ENCODE measurements around the gene PDLIM7.

PDLIM7 gene

DNA sequence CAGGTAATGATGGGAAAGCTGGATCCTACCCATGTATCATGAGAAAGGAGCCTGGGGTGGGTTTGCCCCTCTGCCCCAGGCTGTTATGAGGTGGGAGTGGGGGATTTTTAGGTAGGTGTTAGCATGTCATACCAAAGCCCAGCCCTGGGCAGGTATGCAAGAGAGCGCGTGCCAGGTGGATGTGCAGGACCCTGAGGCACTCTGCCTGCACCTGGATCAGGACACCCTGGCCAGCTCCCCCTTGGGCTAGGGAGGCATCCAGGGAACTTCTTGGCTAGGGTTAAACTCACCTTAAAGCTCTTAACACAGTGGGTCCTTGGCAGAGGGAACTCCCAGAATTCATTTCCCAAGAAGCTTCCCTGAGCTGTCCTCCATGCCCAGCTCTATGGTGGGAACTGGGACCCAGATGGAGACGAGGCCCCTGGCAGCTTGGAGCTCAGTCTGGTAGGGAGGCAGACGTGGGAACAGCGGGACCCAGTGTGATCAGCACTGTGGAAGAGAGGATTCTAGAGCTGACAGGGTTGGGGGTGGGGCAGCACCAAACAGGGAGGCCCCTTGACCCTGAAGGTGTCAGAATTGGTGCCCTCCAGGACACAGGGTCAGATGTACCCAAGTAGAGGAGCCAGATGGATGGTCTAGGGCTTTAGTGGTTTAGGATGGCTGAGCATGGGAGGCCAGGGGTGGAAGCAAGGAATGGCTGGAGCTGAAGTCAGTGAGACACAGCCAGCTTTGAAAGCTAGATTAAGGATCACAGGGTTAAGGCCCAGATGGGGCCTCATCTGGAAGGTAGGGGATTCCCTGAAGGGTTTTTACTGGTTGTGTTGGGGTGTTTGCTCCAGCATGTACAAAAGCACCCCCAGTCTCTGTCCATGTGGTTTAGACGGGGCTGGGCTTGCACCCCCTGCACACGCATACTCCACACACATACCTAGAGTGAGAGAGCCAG, 53.0 kb downstream of the PDLIM7 start:
- Histone ChIP-seq H3K79me2 (ENCODE audit: low read length) (no peaks in the 10 kb centered on the region), H3K36me3 (replicated peaks; ENCODE audit: low read depth, low read length) (no peaks in the 10 kb centered on the region), H2AFZ (ENCODE audit: low read depth, low read length) (no peak overlapping the region), H4K20me1 (ENCODE audit: insufficient read depth, low read length) (no peaks in the 10 kb centered on the region), H3K4me3 (ENCODE audit: low read length) (no peak overlapping the region), H3K4me2 (ENCODE audit: low read length) (no peak overlapping the region), H3K27me3 (ENCODE audit: low read depth, low read length) (no peaks in the 10 kb centered on the region), H3K27ac (ENCODE audit: low read length) (no peak overlapping the region), H3K4me1 (ENCODE audit: low read length) (peaks cover 35% of the 10 kb centered on the region), H3K9ac (ENCODE audit: low read length) (no peak overlapping the region), H3K9me3 (ENCODE audit: insufficient read depth, low read length) (no peaks in the 10 kb centered on the region)
- TF ChIP-seq EZH2phosphoT487 (IDR thresholded peaks at IDR 0.05; ENCODE audit: low read depth) = no peak
- TF ChIP-seq, protein P1, sequence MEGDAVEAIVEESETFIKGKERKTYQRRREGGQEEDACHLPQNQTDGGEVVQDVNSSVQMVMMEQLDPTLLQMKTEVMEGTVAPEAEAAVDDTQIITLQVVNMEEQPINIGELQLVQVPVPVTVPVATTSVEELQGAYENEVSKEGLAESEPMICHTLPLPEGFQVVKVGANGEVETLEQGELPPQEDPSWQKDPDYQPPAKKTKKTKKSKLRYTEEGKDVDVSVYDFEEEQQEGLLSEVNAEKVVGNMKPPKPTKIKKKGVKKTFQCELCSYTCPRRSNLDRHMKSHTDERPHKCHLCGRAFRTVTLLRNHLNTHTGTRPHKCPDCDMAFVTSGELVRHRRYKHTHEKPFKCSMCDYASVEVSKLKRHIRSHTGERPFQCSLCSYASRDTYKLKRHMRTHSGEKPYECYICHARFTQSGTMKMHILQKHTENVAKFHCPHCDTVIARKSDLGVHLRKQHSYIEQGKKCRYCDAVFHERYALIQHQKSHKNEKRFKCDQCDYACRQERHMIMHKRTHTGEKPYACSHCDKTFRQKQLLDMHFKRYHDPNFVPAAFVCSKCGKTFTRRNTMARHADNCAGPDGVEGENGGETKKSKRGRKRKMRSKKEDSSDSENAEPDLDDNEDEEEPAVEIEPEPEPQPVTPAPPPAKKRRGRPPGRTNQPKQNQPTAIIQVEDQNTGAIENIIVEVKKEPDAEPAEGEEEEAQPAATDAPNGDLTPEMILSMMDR (IDR thresholded peaks at IDR 0.05; ENCODE audit: low read depth, low read length) = no peak

DNA sequence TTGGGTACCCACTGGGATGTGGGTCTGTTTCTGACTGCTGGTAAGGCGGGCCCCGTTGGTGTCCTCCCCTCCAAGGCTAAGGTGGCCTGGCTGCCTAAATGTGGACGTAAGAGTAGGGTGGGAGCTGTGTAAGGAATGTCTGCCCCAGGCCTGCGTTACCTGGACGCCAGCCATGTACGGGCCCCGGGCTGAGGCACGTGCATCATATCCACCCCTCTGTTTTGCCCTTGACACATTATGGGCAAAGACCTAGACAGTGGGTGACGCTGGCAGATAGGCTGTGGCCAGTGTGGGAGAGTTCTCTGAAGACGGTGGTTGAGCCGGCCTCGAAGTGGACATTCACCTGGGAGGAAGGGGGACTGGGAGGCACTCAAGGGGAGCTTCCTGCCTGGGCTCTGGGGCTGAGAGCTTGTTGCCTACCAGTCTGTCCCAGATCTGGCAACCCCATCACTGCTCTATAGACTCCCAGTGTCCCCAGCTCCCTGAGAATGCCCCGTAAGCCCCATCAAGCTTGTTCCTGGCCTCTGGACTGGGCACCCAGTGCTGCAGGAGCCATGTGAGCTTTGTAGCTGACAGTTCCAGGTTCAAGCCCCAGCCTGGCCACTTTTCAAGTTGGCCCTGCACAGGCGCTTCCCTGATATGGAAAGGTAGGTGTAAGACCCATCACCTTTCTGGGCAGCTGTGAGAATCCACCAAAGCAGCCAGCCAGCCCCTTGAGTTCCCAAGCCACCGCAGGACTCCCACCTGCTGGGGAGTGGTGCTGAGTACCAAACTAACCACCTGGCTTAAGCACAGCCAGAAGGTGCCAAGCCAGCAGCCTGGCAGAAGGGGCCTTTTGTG, 54.0 kb downstream of the PDLIM7 start:
- no peaks in the 10 kb centered on the region for H3K79me2 ChIP-seq (ENCODE audit: low read length)
- no peak for TF ChIP-seq EZH2phosphoT487 (IDR thresholded peaks at IDR 0.05; ENCODE audit: low read depth)
- TF ChIP-seq, protein P1 (IDR thresholded peaks at IDR 0.05; ENCODE audit: low read depth, low read length) = no peak
- no peaks in the 10 kb centered on the region for H3K36me3 ChIP-seq (replicated peaks; ENCODE audit: low read depth, low read length)
- no peak overlapping the region for H3K9ac ChIP-seq (ENCODE audit: low read length)
- no peak overlapping the region for H3K4me2 ChIP-seq (ENCODE audit: low read length)
- no peak overlapping the region for H3K27ac ChIP-seq (ENCODE audit: low read length)
- no peaks in the 10 kb centered on the region for H3K9me3 ChIP-seq (ENCODE audit: insufficient read depth, low read length)
- H2AFZ ChIP-seq (ENCODE audit: low read depth, low read length) = no peak overlapping the region
- H3K4me3 ChIP-seq (ENCODE audit: low read length) = no peak overlapping the region
- no peaks in the 10 kb centered on the region for H3K27me3 ChIP-seq (ENCODE audit: low read depth, low read length)
- H3K4me1 ChIP-seq (ENCODE audit: low read length) = peaks cover 30% of the 10 kb centered on the region
- no peaks in the 10 kb centered on the region; the same call in 1 of the 2 replicates for H4K20me1 ChIP-seq (ENCODE audit: insufficient read depth, low read length)

DNA sequence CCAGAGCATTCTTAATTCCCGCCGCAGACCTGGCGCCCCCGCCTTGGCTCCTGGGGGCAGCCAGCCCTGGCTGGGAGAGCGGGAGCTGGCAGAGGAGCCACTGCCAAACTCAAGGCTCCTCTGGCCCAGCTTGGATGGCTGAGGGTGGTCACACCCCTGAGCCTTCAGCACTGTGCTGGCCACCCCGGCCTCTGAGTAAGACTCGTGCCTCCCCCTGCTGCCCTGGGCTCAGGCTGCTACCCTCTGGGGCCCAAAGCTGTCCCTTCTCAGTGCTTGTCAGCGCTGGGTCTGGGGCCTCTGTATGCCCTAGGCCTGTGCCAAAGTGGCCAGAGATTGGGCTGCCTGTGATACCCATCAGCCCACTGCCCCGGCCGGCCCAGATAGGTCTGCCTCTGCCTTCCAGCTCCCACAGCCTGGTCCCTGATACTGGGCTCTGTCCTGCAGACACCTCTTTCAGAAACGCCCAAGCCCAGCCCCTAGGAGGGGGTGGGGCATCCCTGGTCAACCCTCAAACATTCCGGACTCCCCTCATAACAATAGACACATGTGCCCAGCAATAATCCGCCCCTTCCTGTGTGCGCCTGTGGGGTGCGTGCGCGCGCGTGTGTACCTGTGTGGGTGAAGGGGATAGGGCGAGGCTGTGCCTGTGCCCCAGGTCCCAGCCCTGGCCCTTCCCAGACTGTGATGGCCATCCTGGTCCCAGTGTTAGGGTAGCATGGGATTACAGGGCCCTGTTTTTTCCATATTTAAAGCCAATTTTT, 55.2 kb downstream of the PDLIM7 start:
- no peak overlapping the region for H3K4me2 ChIP-seq (ENCODE audit: low read length)
- no peak for TF ChIP-seq EZH2phosphoT487 (IDR thresholded peaks at IDR 0.05; ENCODE audit: low read depth)
- TF ChIP-seq, protein P1 (IDR thresholded peaks at IDR 0.05; ENCODE audit: low read depth, low read length) = no peak
- H3K9me3 ChIP-seq (ENCODE audit: insufficient read depth, low read length) = no peaks in the 10 kb centered on the region
- peaks cover 6% of the 10 kb centered on the region for H3K36me3 ChIP-seq (replicated peaks; ENCODE audit: low read depth, low read length)
- H4K20me1 ChIP-seq (ENCODE audit: insufficient read depth, low read length) = no peaks in the 10 kb centered on the region; the same call in 1 of the 2 replicates
- no peak overlapping the region for H3K9ac ChIP-seq (ENCODE audit: low read length)
- no peaks in the 10 kb centered on the region for H3K79me2 ChIP-seq (ENCODE audit: low read length)
- H3K27me3 ChIP-seq (ENCODE audit: low read depth, low read length) = no peaks in the 10 kb centered on the region
- H2AFZ ChIP-seq (ENCODE audit: low read depth, low read length) = no peak overlapping the region
- no peak overlapping the region for H3K27ac ChIP-seq (ENCODE audit: low read length)
- no peak overlapping the region for H3K4me3 ChIP-seq (ENCODE audit: low read length)
- peaks cover 20% of the 10 kb centered on the region for H3K4me1 ChIP-seq (ENCODE audit: low read length)

Measured in OCI-LY3 (cell line).